NOMO-1 treated with DMSO at 0.1 percent for 48 hours (cell line): Measurements from ENCODE around the gene MLKL.
"Not testable (repeated sequence)": the region's sequence is repeated elsewhere in the genome, so short reads cannot be mapped to it uniquely, and the experiment has no call there.

Experiments
- DNase-seq: peaks from one replicate; lab custom pipeline; 2025; ENCODE audit not compliant: unreplicated experiment; lab: John Stamatoyannopoulos, UW

MLKL gene

DNA sequence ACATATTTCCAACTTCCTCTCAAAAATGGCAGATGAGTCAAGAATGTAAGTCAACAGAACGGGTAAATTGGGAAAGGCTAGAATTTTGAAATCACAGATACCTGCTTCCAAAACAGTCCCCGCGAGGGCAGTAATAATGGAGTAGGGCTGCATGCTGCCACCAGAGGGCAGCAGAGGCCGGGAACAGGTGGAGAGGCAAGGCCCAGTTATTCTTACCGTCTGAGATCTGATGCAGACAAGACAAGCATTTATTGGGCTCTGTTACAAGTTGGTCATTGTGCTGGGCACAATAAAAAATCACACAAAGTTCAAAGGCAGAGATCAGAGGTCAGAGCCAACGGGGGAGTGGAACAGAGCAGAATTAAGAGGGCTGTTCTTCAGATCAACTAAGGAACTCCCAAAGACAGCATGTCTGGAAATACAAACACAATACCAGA, 8.8 kb upstream of the MLKL start:
- peak; percentile 85 for DNase-seq

DNA sequence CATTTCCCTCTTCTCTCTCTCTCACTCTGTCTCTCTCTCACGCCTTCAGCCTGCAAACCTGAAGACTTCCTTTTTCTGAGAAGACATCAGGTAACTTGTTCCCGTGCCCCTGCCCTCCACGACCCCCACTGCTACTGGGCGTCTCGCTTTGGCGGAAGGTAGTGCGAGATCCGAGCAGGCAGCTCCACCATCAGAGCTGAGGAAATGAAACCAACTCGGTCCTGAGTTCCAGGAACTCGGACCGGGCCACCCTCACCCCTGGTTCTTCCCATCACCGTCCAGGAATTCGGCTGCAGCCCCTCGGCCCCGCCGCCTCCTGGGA, 585 bp downstream of the MLKL start:
- peak; percentile 23 for DNase-seq

DNA sequence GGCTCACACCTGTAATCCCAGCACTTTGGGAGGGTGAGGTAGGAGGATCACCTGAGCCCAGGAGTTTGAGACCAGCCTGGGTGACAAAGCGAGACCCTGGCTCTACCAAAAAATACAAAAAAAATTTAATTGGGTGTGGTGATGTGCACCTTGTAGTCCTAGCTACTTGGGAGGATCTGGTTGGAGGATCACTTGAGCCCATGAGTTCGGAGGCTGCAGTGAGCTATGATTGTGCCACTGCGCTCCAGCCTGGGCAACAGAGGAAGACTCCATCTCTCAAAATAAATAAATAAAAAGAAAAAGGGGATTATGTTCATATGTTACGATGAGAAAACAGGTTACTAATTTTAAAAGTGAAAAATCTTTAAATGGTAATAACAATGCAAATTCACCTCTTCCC, 996 bp downstream of the MLKL start:
- DNase-seq: no peak

DNA sequence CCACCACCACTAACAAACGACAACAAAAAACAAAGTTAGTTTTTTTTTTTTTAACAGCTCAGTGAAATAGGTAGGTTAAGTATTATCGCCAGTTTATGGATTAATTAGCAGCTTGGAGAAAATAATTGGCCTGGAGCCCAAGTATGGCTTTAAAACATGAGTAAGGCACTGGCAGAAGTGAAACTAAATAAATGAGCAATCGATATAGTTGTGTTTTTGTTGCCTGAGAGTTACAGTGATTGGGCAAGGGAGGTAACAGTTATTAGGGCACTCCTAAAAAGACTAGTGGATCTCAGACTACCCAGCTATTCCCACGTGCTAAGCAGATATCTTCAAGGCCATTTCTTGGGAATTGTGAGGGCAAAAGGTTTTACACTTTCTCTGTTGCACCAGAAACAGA, 2.4 kb downstream of the MLKL start:
- peak; percentile 71 for DNase-seq

DNA sequence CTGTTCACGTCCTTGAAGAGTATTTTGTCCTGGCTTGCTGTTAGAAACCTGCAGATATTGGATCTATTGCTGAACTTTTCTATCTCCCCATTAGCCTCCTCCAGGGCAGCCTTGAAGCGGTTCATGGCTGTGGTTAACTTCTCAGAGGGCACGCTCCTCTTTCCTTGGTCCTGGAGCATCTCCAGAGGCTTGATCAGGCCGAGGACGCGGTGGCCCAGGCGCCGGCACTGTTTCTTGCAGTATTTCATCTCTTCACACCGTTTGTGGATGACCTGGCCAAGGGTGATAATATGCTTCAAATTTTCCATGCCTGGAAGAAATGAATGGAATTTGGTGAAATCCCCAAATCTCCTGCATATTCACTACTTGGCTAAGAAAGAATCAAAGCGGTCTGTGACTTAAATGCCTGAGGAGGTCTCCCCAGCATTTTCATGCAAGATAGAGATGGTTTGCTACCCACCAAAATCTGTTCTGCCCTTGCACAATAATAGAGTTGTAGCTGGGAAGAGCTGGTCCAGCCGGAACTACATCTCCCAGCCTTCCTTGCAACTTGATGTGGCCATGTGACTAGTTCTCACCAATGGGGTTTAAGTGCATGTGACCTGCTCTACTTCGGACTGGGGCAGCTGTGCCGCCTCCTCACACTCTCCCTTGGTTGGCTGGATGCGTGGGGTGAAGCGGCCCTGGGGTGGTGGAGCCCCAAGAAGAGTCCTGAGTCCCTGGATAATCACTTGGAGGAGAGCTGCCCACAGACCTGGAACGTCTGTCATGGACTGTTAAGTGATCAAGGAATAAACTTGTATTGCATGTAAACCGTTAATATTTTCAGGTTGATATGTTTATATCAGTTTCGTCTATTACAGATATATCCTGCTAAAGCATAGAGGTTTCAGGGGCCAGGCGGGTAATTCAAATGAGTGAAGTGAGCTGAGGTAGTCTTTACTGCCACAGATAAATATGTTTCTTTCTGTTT, 4.9 kb downstream of the MLKL start:
- DNase-seq: peak; percentile 66

DNA sequence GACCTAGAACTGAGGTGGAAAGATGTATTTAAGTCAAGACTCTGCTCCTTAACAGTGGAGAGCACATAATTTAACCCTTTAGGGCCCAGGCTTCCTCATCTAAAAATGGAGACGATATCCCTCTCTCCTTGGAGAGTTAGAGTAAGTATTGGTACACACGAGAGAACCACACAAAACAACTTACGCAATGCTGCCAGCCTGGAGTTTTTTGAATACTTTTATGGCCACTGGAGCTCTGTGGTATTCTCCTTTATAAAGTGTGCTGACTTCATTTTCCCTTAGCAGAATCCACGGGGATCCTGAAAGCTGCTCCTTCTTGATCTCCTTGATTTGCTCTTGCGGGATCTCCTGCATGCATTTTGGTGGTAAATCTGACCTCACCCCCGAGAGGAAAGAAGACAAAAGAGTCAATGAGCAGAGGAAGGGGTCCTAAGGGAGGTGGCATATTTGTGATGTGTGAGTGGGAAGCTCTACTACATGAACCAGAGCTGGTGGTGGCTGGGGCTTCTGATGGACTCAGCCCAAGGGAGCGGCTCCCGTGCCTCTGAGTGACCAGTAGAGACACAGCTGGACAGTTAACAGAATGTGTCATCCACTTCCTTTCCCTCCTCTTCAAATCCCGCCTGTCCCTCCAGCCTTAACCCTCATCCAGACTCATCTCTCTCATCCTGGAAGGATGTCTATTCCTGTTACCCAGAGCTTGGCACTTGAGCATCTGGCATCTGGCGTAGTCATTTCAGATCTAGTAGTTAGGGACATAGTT, 9.4 kb downstream of the MLKL start:
- DNase-seq: no peak

DNA sequence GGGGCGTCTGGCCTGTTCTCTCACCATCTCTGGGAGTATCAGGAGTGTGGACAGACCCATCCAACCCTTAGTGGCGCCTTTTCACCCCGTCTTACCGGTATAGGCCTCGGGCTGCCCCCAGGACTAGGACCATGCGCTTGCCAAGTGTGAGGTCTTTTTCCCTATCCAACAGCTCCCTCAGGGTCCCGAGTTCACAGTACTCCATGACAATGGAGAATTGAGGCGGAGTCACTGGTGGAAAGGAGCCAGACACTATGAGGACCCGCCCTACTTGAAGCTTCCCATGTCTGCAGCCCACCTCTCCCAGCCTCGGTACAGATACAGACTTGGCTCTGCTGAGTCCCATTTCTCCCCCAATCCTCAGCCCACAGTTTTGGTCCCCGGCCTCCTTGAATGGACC, 18.1 kb downstream of the MLKL start:
- DNase-seq: no peak

DNA sequence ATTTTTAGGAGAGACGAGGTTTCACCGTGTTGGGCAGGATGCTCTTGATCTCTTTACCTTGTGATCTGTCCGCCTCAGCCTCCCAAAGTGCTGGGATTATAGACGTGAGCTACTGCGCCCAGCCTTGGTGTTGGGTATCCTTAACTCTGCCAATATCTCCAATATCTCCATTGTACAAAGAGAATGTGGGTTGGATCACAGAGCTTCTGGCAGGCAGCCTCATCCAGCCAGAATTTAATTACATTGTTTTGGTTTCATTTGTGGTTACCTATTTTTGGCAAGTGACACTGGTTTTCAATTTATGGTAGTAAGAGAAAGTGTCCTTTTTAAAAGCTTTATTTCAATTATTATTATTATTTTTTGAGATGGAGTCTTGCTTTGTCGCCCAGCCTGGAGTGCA, 20.0 kb downstream of the MLKL start:
- DNase-seq: no peak

DNA sequence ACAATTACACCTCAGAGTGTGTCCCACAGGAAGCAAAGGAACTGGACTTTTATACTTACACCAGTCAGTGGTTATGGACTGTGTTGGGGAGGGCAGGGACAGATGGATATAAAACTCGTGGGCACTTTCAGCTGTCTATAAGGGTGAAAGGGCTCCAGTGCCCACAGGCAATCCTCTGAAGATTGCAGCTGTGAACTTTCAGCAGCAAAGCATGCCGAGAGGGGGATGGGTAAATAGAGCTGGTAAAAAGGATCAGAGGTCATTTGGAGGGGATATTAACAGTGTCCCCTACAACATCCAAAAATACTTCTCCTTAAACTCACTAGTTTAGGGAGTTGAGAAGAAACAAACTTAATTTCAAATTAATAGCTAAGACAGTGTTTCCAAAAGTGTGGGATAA, 20.7 kb downstream of the MLKL start:
- DNase-seq: no peak

DNA sequence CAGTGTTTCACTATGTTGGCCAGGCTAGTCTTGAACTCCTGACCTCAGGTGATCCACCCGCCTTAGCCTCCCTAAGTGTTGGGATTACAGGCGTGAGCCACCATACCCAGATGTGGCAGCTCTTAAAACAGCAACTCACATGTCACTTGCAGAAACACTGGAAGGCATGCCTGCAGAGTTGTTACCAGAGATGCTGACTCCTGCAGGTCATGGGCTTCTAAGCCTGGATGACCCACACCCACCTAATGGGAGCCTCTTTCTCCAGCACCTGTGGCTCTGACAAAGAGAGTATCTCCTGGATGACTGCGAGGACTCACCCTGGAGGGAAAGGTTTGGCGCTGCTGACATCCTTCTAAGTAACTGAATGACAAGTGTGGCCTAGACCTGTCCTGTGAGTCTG, 22.8 kb downstream of the MLKL start:
- DNase-seq: no peak

DNA sequence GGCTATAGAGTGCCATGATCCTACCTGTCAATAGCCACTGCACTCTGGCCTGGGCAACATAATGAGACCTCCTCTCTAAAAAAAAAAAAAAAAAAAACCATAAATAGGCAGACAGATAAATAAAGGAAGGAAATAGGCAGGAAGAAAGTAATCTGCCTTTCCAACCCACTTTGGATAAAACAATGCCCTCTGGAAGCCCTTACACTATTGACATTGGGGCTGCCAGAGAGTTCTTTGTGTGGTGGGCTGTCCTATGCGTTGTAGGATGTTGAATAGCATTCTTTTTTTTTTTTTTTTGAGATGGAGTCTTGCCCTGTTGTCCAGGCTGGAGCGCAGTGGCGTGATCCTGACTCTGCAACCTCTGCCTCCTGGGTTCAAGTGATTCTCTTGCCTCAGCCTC, 26.8 kb downstream of the MLKL start:
- no peak for DNase-seq

DNA sequence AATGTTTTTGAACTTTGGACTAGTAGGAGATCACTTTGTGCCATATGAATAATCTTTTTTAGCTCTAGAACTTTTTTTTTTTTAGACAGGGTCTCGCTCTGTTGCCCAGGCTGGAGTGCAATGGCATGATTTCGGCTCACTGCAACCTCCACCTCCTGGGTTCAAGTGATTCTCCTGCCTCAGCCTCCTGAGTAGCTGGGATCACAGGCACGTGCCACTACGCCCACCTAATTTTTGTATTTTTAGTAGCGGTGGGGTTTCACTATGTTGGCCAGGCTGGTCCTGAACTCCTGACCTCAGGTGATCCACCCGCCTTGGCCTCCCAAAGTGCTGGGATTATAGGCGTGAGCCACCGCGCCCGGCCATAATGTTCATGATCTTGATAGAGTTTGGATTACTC, 31.8 kb downstream of the MLKL start:
- DNase-seq: not testable (repeated sequence)

DNA sequence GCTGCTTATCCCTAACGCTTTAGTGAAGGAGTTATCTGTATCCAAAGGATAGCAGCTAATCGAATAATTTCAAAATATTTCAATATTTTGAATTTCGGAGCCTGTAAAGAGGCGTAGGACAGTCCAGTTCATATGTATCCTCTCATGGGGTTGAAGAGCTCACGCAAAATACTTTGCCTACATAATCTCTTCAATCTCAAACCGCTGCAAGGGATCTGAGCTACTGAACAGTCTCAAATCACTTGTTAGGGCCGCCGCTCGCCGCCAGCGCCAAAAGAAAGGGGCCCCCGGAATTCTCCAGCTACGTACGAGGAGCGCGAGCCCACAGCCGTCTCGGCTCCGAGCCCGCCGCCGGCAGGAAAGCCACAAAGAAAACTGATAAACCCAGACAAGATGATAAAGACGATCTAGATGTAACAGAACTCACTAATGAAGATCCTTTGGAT, 33.4 kb downstream of the MLKL start:
- peak; percentile 39 for DNase-seq

DNA sequence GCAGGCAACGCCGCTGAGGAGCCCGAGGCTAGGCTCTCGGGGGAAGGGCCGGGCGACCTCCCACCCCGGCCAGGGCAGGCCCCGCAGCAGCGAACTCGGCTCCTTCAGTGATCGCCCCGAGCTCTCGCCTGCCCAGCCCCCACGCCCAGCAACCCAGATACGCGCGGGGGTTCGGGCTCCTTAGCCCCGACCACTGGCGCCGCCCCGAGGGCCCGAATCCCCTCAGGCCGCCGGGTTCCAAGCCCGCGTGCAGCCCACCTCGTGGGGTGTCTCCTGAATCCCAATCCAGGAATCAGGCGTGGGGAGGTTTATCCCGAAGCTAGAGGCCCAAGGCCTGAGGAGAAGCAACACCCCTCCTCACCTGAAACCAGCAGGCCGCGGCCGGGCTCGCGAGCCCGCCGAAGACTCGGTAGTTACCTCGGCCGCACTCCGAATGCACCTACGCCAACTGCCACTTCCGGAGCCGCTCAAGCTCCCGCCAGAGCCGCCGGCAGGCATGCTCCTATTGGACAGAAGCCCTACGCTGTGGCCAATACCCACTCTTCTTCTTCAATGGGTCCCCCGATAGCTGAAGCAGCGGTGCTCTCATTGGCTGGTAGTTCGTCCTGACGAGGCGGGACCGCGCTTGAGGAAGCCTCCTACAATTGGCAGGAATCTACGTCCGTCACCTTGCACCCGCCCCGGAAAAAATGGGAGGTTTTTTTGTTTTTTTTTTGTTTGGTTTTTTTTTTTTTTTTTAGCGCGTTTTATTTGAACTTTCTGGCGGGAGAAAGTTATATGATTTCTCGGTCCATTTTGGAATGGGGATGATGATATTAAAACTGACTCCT, 34.0 kb downstream of the MLKL start, which contains the start of gene RFWD3:
Gene RFWD3 (minus strand): TSS at position 453 of the 830 bp plus-strand sequence. CDS start 5,428 bp downstream, outside the sequence.
- DNase-seq: peak; percentile 99

DNA sequence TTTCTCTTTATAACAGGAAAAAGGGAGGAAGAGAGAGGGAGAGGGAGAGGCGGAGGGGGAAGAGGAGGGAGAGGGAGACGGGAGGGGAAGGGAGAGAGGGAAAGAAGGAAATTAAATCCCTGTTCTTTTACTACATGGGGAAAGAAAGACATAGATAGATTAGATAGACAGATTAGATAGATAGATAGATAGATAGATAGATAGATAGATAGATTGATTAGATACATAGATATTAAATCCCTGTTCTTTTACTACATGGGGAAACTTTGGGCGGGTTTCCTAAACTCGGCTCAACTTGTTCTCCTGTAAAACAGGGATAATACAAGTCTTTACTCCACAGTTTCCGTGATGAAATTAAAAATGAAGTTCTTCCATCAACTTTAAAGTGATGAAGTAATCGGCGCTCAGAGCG, 34.6 kb downstream of the MLKL start:
- no peak for DNase-seq

DNA sequence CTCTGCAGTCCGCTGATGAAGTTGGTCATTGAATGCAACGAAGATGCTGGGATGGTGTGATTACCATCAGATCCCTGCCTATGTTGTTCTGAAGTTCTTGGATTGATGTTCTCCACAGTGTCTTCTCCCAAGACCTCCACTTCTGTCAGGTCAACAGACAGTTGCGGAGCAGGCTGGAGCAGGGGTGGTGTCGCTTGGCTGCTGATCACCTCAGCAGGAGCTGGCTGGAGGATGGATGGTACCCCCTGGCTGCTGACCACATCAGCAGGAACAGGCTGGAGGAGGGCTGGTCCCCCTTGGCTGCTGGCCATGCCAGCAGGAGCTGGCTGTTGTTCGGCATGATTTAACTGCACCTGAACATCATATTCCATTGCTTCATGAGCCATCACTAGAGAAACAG, 39.6 kb downstream of the MLKL start:
- no peak for DNase-seq

DNA sequence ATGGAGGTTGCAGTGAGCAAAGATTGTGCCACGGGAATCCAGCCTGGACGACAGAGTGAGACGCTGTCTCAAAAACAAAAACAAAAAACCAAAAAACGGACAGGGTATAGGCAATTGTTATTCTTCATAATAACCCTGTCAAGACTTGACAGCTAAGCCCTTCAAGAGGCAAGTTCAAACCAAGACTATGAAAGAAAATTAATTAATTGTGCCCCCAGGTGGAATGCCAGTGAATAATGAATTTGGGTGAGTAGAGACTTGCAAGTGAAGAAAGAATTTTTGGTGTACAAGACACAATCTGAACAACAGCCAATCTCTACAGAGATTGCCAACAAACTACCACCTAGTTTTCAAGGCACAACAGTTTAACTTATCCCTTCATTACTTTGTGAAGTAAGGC, 40.3 kb downstream of the MLKL start:
- no peak for DNase-seq

DNA sequence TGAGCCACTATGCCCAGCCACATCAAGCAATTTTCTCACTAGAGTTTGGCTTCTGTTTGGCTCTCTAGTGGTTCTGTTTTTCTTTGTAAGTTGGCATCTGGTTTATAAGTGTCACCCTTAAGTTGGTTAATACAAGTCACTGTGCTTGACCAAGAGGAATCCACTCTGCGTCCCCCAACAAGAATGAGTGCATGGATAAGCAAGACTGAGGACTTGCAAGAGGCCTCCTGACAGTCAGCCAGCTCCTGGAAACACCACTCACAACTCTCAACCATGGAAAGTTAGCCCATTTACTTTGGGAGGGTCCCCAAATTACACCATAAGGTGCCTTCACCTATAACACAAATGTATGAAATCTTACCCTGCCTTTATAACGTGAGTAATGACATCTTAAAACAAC, 41.6 kb downstream of the MLKL start:
- no peak for DNase-seq

DNA sequence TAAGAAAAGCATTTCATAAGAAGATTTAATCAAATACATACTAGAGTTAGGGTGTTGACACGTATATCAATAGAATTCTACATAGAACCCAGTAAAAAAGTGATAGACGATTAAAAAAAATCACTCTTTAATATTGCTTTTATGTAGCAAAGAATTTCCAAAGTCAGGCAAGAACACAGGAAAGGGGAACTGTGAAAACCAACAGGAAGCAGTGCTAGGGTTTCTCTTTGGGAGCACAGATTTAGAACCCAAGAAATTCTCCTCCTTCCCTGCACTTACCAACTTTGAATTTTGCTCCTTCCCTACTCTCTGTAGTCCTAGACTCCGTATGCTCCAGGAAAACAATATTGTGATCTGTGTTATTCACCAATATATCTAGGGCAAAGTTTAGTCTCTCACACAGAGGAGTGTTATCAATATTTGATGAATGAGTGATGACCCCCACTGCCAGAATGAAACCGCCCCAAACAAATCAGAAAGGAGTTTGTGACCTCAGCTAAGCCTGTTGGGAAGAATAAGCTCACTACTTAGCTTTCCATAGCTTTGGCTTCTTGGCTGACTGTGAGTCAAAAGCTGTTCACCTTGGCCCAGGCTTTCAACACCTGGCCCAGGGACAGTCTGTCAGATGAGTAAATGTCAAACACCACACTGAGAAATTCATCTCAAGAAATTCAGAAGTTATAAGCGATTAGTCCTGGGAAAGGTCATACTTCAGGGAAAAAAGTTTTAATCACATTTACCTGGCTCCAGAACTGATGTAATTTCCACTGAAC, 42.6 kb downstream of the MLKL start:
- no peak for DNase-seq

DNA sequence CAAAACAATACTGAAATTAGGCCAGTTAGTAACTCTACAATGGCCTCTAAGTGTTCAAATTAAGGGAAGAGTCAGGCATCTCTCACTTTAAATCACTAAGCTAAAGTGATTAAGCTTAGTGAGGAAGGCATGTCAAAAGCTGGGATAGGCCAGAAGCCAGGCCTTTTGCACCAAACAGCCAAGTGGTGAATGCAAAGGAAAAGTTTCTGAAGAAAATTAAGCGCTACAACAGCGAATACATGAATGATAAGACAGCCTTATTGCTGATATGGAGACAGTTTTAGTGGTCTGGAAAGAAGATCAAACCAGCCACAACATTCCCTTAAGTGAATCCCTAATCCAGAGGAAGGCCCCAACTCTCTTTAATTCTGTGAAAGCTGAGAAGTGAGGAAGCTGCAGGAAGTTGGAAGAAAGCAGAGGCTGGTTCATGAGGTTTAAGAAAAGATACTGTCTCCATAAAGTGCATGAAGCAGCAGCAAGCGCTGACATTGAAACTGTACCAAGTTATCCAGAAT, 46.1 kb downstream of the MLKL start:
- DNase-seq: no peak
